ENCODE results near the gene MARCHF11.
A peak's percentile ranks its signal among the peaks of the same experiment; 100 is the strongest.

The MARCHF11 gene

GRCh38 chr5:16179511-16179935 lies at the start of gene MARCHF11:
TSS of gene MARCHF11 (minus strand) at chr5:16179791. CDS start at chr5:16179575, 216 bp downstream.
- peak; percentile 71 for DNase-seq

- no peak for DNase-seq
Observed at GRCh38 chr5:16225927-16226326, 46.3 kb upstream of the MARCHF11 start.

GRCh38 chr5:16192311-16192710 lies 12.7 kb upstream of the MARCHF11 start:
- DNase-seq, result no peak

- DNase-seq, result no peak
Observed at GRCh38 chr5:16180789-16181082, 1.1 kb upstream of the MARCHF11 start.

GRCh38 chr5:16179936-16180788 lies 571 bp upstream of the MARCHF11 start:
- DNase-seq, result peak; percentile 60

GRCh38 chr5:16178745-16179372 lies 732 bp downstream of the MARCHF11 start:
- DNase-seq, result peak; percentile 70

GRCh38 chr5:16169550-16169949 lies 10.0 kb downstream of the MARCHF11 start:
- DNase-seq, result no peak

- DNase-seq, result peak; percentile 82
Observed at GRCh38 chr5:16160706-16161105, 18.9 kb downstream of the MARCHF11 start.

- DNase-seq, result no peak
Observed at GRCh38 chr5:16159636-16160035, 20.0 kb downstream of the MARCHF11 start.

GRCh38 chr5:16156152-16156551 lies 23.4 kb downstream of the MARCHF11 start:
- DNase-seq, result no peak

- DNase-seq, result peak; percentile 45
Observed at GRCh38 chr5:16152601-16153568, 26.7 kb downstream of the MARCHF11 start.

GRCh38 chr5:16149621-16150020 lies 30.0 kb downstream of the MARCHF11 start:
- DNase-seq, result no peak

- DNase-seq, result no peak
Observed at GRCh38 chr5:16147179-16147900, 32.3 kb downstream of the MARCHF11 start.

- no peak for DNase-seq
Observed at GRCh38 chr5:16144416-16144815, 35.2 kb downstream of the MARCHF11 start.

GRCh38 chr5:16143361-16144049 lies 36.1 kb downstream of the MARCHF11 start:
- DNase-seq, result no peak

GRCh38 chr5:16140944-16141343 lies 38.6 kb downstream of the MARCHF11 start:
- no peak for DNase-seq

- no peak for DNase-seq
Observed at GRCh38 chr5:16140417-16140816, 39.2 kb downstream of the MARCHF11 start.

- DNase-seq, result no peak
Observed at GRCh38 chr5:16137177-16137576, 42.4 kb downstream of the MARCHF11 start.

- no peak for DNase-seq
Observed at GRCh38 chr5:16135506-16135905, 44.1 kb downstream of the MARCHF11 start.

- DNase-seq, result peak; percentile 81
Observed at GRCh38 chr5:16135003-16135402, 44.6 kb downstream of the MARCHF11 start.

- DNase-seq, result no peak
Observed at GRCh38 chr5:16134204-16134603, 45.4 kb downstream of the MARCHF11 start.

GRCh38 chr5:16131878-16132277 lies 47.7 kb downstream of the MARCHF11 start:
- DNase-seq, result no peak

Data from NCI-H774 (cell line).